CD4-positive, alpha-beta T cell (primary cell): ENCODE results near the gene FILIP1. TPM values are rescaled to one million over a fixed set of nuclear protein-coding genes. Genes with fewer than 3 reads are reported as not detected.

ENCODE experiments used
- ATAC-seq: fragments of 200-7000 bp; cut with Tn5 transposase; one replicate; pipeline ENCODE4 v1.10.0; 2022; ENCODE audit warnings: mild to moderate bottlenecking; ENCODE audit not compliant: poor library complexity
- CTCF ChIA-PET: fragments of 350-600 bp; sonication (Branson Sonifier 250); formaldehyde crosslinking; loops from one replicate; lab custom pipeline; 2021; ENCODE audit warnings: antibody characterized with exemption, inconsistent platforms; lab: Charles Lee
- POLR2A ChIA-PET: fragments of 350-600 bp; sonication (Branson Sonifier 250); formaldehyde crosslinking; loops from one replicate; lab custom pipeline; 2021; ENCODE audit warnings: antibody characterized with exemption, inconsistent platforms; lab: Charles Lee
- DNase-seq, 14 experiments: peaks; one replicate each; pipeline ENCODE4 v3.0.0-alpha.2; 2013 to 2020; ENCODE audit warnings: mixed read lengths in 2 of 14
- H3K27ac ChIP-seq, 2 donors: one replicate each; pipeline versions ENCODE4 v1.5.1 to v1.7.0; 2013; ENCODE audit warnings: low read length in 2 of 2, low read depth in 1 of 2, mild to moderate bottlenecking in 1 of 2
- H3K27me3 ChIP-seq, 2 experiments: 1 replicate in 1 of 2; 2 replicates in 1 of 2; pipeline versions ENCODE4 v1.6.1 to v1.7.0; 2013; ENCODE audit warnings: low read length in 2 of 2, control low read depth in 1 of 2, mild to moderate bottlenecking in 1 of 2, moderate library complexity in 1 of 2; ENCODE audit not compliant: insufficient read depth in 2 of 2, control insufficient read depth in 1 of 2
- H3K36me3 ChIP-seq: one replicate; pipeline ENCODE4 v1.6.1; 2013; ENCODE audit warnings: low read length, control low read depth; ENCODE audit not compliant: insufficient read depth
- H3K4me1 ChIP-seq: one replicate; pipeline ENCODE4 v1.6.1; 2013; ENCODE audit warnings: low read length, control low read depth; ENCODE audit not compliant: insufficient read depth
- H3K4me3 ChIP-seq: one replicate; pipeline ENCODE4 v1.5.1; 2013; ENCODE audit warnings: mild to moderate bottlenecking, low read length, moderate library complexity
- H3K9me3 ChIP-seq, 2 experiments: 1 replicate in 1 of 2; 2 replicates in 1 of 2; pipeline versions ENCODE4 v1.6.1 to v1.7.0; 2013; ENCODE audit warnings: low read length in 2 of 2, mild to moderate bottlenecking in 2 of 2, control low read depth in 1 of 2, moderate library complexity in 1 of 2; ENCODE audit not compliant: control insufficient read depth in 1 of 2, insufficient read depth in 1 of 2
- H3K27ac Mint-ChIP-seq: one replicate; pipeline ENCODE4 v1.8.0; 2020; ENCODE audit warnings: mixed read lengths
- H3K27me3 Mint-ChIP-seq: one replicate; pipeline ENCODE4 v1.8.0; 2021; ENCODE audit warnings: mixed read lengths
- H3K36me3 Mint-ChIP-seq: one replicate; pipeline ENCODE4 v1.8.0; 2021; ENCODE audit warnings: low read depth, mixed read lengths
- H3K4me1 Mint-ChIP-seq: one replicate; pipeline ENCODE4 v1.8.0; 2021; ENCODE audit warnings: low read depth, mixed read lengths
- H3K4me3 Mint-ChIP-seq: one replicate; pipeline ENCODE4 v1.8.0; 2020; ENCODE audit warnings: mild to moderate bottlenecking, mixed read lengths
- H3K9me3 Mint-ChIP-seq: one replicate; pipeline ENCODE4 v1.8.0; 2020; ENCODE audit warnings: mixed read lengths
- CTCF ChIP-seq: fragments of 200-600 bp; IDR thresholded peaks from one replicate; pipeline ENCODE4 v1.8.0; 2022; ENCODE audit warnings: antibody characterized with exemption, mild to moderate bottlenecking
- intact Hi-C, 2 experiments: fragments of 100-400 bp; cut with DNase I in 1 of 2; cut with micrococcal nuclease in 1 of 2; formaldehyde crosslinking; loops; one replicate each; pipeline versions ENCODE4 v1.15.1 to v1.9.0; 2023 to 2025; cut with DNase I, micrococcal nuclease
- total RNA-seq, 174 experiments: library from RNA in 2 of 174; stranded (reverse) in 2 of 174; gene quantifications; one replicate each; pipeline ENCODE4 v1.2.3 and lab custom pipeline; 2021 to 2026

FILIP1 gene
- total RNA-seq, 2 experiments from 2014 or later, result 0.06 TPM; not detected in 1

- ChIA-PET CTCF (interaction anchor here (1.3 kb wide), 1 partner anchor 25 kb away, joined by 3 read pairs; no protein-coding TSS in a partner anchor), POLR2A (no interaction called here)
- H3K27me3 Mint-ChIP-seq, result no peaks in the 10 kb centered on the region
- H3K27ac Mint-ChIP-seq, result no peak overlapping the region
- H3K4me1 ChIP-seq, result no peaks in the 10 kb centered on the region
- H3K4me1 Mint-ChIP-seq, result peaks cover 18% of the 10 kb centered on the region
- peaks cover 5% of the 10 kb centered on the region for H3K36me3 ChIP-seq
- H3K27ac ChIP-seq, result no peak overlapping the region
- H3K36me3 Mint-ChIP-seq, result peaks cover 4% of the 10 kb centered on the region
- no peak for TF ChIP-seq CTCF
- no peaks in the 10 kb centered on the region for H3K9me3 ChIP-seq
- ATAC-seq (no peak), DNase-seq (no peak)
- H3K9me3 Mint-ChIP-seq, result no peaks in the 10 kb centered on the region
- H3K27me3 ChIP-seq, result no peaks in the 10 kb centered on the region
- no peak overlapping the region for H3K4me3 ChIP-seq
- H3K4me3 Mint-ChIP-seq, result no peak overlapping the region
- intact Hi-C loops, result no loop called here
Measured at GRCh38 chr6:75291744-75292143, 201.9 kb downstream of the FILIP1 start.

GRCh38 chr6:75291331-75291730, 202.3 kb downstream of the FILIP1 start:
- CTCF ChIA-PET, result no interaction called here
- Histone ChIP-seq H3K9me3 (no peaks in the 10 kb centered on the region), H3K36me3 (peaks cover 5% of the 10 kb centered on the region), H3K4me1 (no peaks in the 10 kb centered on the region), H3K27me3 (no peaks in the 10 kb centered on the region), H3K27ac (no peak overlapping the region), H3K4me3 (no peak overlapping the region)
- peaks cover 22% of the 10 kb centered on the region for H3K4me1 Mint-ChIP-seq
- H3K27ac Mint-ChIP-seq, result no peak overlapping the region
- H3K4me3 Mint-ChIP-seq, result no peak overlapping the region
- peaks cover 4% of the 10 kb centered on the region for H3K36me3 Mint-ChIP-seq
- H3K9me3 Mint-ChIP-seq, result no peaks in the 10 kb centered on the region
- POLR2A ChIA-PET, result no interaction called here
- ATAC-seq (no peak), DNase-seq (no peak)
- intact Hi-C loops, result no loop called here
- no peaks in the 10 kb centered on the region for H3K27me3 Mint-ChIP-seq
- TF ChIP-seq CTCF, result no peak

GRCh38 chr6:75290136-75290945, 203.3 kb downstream of the FILIP1 start:
- DNase-seq (no peak), ATAC-seq (no peak)
- Mint-ChIP-seq H3K36me3 (peaks cover 4% of the 10 kb centered on the region), H3K27me3 (no peaks in the 10 kb centered on the region), H3K27ac (no peak overlapping the region), H3K4me3 (no peak overlapping the region), H3K4me1 (peaks cover 25% of the 10 kb centered on the region), H3K9me3 (no peaks in the 10 kb centered on the region)
- H3K36me3 ChIP-seq, result peaks cover 5% of the 10 kb centered on the region
- H3K9me3 ChIP-seq, result no peaks in the 10 kb centered on the region
- H3K4me1 ChIP-seq, result peaks cover 6% of the 10 kb centered on the region
- no peak for TF ChIP-seq CTCF
- no peak overlapping the region for H3K4me3 ChIP-seq
- intact Hi-C loops, result no loop called here
- POLR2A ChIA-PET, result no interaction called here
- no peak overlapping the region for H3K27ac ChIP-seq
- H3K27me3 ChIP-seq, result no peaks in the 10 kb centered on the region
- CTCF ChIA-PET, result no interaction called here
